ENCODE data around the gene MCEMP1.

DNA sequence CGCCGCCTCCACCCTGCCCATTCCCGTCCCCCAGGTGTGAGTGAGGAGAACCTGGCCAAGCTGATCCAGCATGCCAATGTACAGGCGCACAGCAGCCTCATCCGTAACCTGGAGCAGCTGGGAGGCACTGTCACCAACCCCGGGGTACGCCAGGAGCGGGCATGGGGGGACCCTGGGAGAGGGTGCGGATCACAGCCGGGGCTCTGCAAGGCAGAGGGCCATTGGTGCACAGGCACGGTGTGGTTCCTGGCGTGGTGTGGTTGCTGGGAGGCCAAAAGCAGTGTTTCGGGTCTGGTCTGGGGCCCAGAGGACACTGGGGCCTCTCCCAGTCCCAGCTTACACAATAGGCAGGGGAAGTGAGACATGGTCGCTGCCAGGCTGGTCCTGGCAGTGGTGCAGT lies 31.7 kb upstream of the MCEMP1 start:
- TF ChIP-seq, protein P1, sequence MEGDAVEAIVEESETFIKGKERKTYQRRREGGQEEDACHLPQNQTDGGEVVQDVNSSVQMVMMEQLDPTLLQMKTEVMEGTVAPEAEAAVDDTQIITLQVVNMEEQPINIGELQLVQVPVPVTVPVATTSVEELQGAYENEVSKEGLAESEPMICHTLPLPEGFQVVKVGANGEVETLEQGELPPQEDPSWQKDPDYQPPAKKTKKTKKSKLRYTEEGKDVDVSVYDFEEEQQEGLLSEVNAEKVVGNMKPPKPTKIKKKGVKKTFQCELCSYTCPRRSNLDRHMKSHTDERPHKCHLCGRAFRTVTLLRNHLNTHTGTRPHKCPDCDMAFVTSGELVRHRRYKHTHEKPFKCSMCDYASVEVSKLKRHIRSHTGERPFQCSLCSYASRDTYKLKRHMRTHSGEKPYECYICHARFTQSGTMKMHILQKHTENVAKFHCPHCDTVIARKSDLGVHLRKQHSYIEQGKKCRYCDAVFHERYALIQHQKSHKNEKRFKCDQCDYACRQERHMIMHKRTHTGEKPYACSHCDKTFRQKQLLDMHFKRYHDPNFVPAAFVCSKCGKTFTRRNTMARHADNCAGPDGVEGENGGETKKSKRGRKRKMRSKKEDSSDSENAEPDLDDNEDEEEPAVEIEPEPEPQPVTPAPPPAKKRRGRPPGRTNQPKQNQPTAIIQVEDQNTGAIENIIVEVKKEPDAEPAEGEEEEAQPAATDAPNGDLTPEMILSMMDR (IDR thresholded peaks at IDR 0.05; ENCODE audit: low read depth, low read length, poor library complexity, severe bottlenecking) = no peak
- TF ChIP-seq EZH2phosphoT487 (IDR thresholded peaks at IDR 0.05; ENCODE audit: borderline replicate concordance, low read length) = no peak

All from DOHH2 (cell line).